WTC11 (cell line): ENCODE data around the gene DMWD.

Experiments used
- ESRRA ChIP-seq: sonication (generic); formaldehyde crosslinking; IDR thresholded peaks from 2 replicates; pipeline ENCODE4 v1.8.1; 2022; ENCODE audit warnings: mild to moderate bottlenecking, missing genetic modification reagents, borderline replicate concordance
- SP1 ChIP-seq: sonication (generic); formaldehyde crosslinking; conservative IDR thresholded peaks from 2 replicates; pipeline ENCODE4 v1.8.1; 2022; ENCODE audit warnings: missing genetic modification reagents

DNA sequence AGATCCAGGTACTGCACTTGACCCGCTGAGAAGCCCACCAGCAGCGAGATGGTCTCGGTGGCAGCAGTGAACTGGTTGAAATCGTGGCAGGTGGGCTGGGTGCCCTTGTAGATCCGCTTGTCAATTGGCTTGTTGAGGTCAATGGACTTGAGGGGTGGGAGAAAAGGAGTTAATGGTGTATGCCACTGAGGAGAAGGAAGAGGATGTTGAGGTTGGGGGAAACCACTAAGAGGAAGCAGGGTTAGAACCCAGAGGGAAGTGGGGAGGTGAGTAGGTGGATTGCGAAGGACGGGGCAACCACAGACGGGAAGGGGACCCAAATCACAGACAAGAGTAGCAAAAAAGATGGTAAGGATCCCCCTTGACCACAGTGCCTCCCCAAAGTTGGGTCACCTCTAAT, 1.7 kb downstream of the DMWD start:
- TF ChIP-seq ESRRA (CRISPR knock-in tag) (no peak), SP1 (no peak)
